ENCODE results near the gene NEDD4. TPM values are rescaled to one million over a fixed set of nuclear protein-coding genes. Genes with fewer than 3 reads are reported as not detected.

The NEDD4 gene
- 10 to 100 TPM; 16.1 to 55.3 (median 26.6) TPM for total RNA-seq

GRCh38 chr15:55993111-55993803 is at the start of gene NEDD4:
Gene NEDD4 (minus strand): TSS chr15:55993612. CDS start chr15:55993555, 57 bp downstream.
- Histone ChIP-seq H3K27ac (peak within 1 kb of the TSS; percentile 94), H3K4me3 (peak within 1 kb of the TSS; percentile 74), H3K9me3 (no peaks in the 10 kb centered on the region), H3K36me3 (no peaks in the 10 kb centered on the region), H3K27me3 (no peaks in the 10 kb centered on the region), H3K4me1 (peaks cover 40% of the 10 kb centered on the region)
- 0% methylated on average over 29 of the region's 83 CpGs for WGBS
- DNase-seq (ENCODE audit: low spot score in 2 of 2), result peak; percentile 90 to 91
- TF ChIP-seq POLR2A (IDR thresholded peaks at IDR 0.05) (peak in 1 of 2 donors; percentile 16), EP300 (IDR thresholded peaks at IDR 0.05) (no peak), POLR2AphosphoS5 (IDR thresholded peaks at IDR 0.05) (peak in 2 of 3 donors; percentile 38 to 73), CTCF (IDR thresholded peaks at IDR 0.05) (peak in 1 of 2 donors; percentile 70)

GRCh38 chr15:56042498-56042897 is 49.1 kb upstream of the NEDD4 start:
- 77% methylated on average over 4 of the region's 4 CpGs for WGBS
- DNase-seq (ENCODE audit: low spot score in 2 of 2), result no peak
- peaks cover 25% of the 10 kb centered on the region for H3K4me1 ChIP-seq
- no peaks in the 10 kb centered on the region for H3K36me3 ChIP-seq
- no peak overlapping the region for H3K27ac ChIP-seq
- H3K9me3 ChIP-seq, result no peaks in the 10 kb centered on the region
- no peaks in the 10 kb centered on the region for H3K27me3 ChIP-seq
- no peak overlapping the region for H3K4me3 ChIP-seq
- TF ChIP-seq CTCF (IDR thresholded peaks at IDR 0.05), result no peak
- no peak for TF ChIP-seq POLR2AphosphoS5 (IDR thresholded peaks at IDR 0.05)
- TF ChIP-seq POLR2A (IDR thresholded peaks at IDR 0.05), result no peak
- no peak for TF ChIP-seq EP300 (IDR thresholded peaks at IDR 0.05)

- WGBS, result 66% methylated on average over 1 of the region's 1 CpG
- H3K4me1 ChIP-seq, result peaks cover 25% of the 10 kb centered on the region
- no peak overlapping the region for H3K4me3 ChIP-seq
- no peaks in the 10 kb centered on the region for H3K9me3 ChIP-seq
- H3K36me3 ChIP-seq, result no peaks in the 10 kb centered on the region
- H3K27me3 ChIP-seq, result no peaks in the 10 kb centered on the region
- TF ChIP-seq POLR2AphosphoS5 (IDR thresholded peaks at IDR 0.05) (no peak), EP300 (IDR thresholded peaks at IDR 0.05) (no peak), CTCF (IDR thresholded peaks at IDR 0.05) (no peak), POLR2A (IDR thresholded peaks at IDR 0.05) (no peak)
- H3K27ac ChIP-seq, result no peak overlapping the region
- no peak for DNase-seq (ENCODE audit: low spot score in 2 of 2)
Measured at GRCh38 chr15:56042031-56042430, 48.6 kb upstream of the NEDD4 start.

- H3K27ac ChIP-seq, result peak overlapping the region; percentile 61
Measured at GRCh38 chr15:56040081-56041035, 46.9 kb upstream of the NEDD4 start.

More at GRCh38 chr15:56040081-56041035, 46.9 kb upstream of the NEDD4 start:
- no peaks in the 10 kb centered on the region for H3K27me3 ChIP-seq
- 34% methylated on average over 8 of the region's 8 CpGs for WGBS
- no peak overlapping the region for H3K4me3 ChIP-seq
- TF ChIP-seq POLR2A (IDR thresholded peaks at IDR 0.05) (no peak), POLR2AphosphoS5 (IDR thresholded peaks at IDR 0.05) (peak in 1 of 3 donors; percentile 27), CTCF (IDR thresholded peaks at IDR 0.05) (no peak), EP300 (IDR thresholded peaks at IDR 0.05) (peak; percentile 48)
- H3K9me3 ChIP-seq, result no peaks in the 10 kb centered on the region
- peaks cover 25% of the 10 kb centered on the region for H3K4me1 ChIP-seq
- DNase-seq (ENCODE audit: low spot score in 2 of 2), result peak in 1 of 2 donors; percentile 76
- H3K36me3 ChIP-seq, result no peaks in the 10 kb centered on the region
